Ascending aorta (tissue), 2 donors: ENCODE data around the gene GALNT14. TPM values are rescaled to one million over a fixed set of nuclear protein-coding genes. Genes with fewer than 3 reads are reported as not detected.

ENCODE experiments used
- DNase-seq, 2 donors: peaks; one replicate each; pipeline ENCODE4 v3.0.0-alpha.2; 2019; ENCODE audit warnings: low spot score in 2 of 2
- H3K27ac ChIP-seq, 2 donors: fragments of 200-600 bp; sonication (generic); one replicate each; pipeline ENCODE4 v1.5.1; 2016 to 2017; ENCODE audit warnings: mild to moderate bottlenecking in 1 of 2
- H3K27me3 ChIP-seq: fragments of 200-600 bp; sonication (generic); one replicate; pipeline ENCODE4 v1.5.1; 2017
- H3K36me3 ChIP-seq, 2 donors: fragments of 200-600 bp; sonication (generic); one replicate each; pipeline ENCODE4 v1.5.1; 2016
- H3K4me1 ChIP-seq, 2 donors: fragments of 200-600 bp; sonication (generic); one replicate each; pipeline ENCODE4 v1.5.1; 2016 to 2017; ENCODE audit warnings: mild to moderate bottlenecking in 1 of 2
- H3K4me3 ChIP-seq, 2 donors: fragments of 200-600 bp; sonication (generic); one replicate each; pipeline ENCODE4 v1.5.1; 2016 to 2017; ENCODE audit warnings: mild to moderate bottlenecking in 1 of 2
- H3K9me3 ChIP-seq, 2 donors: fragments of 200-600 bp; sonication (generic); one replicate each; pipeline ENCODE4 v1.5.1; 2016
- intact Hi-C: fragments of 100-400 bp; cut with DNase I; formaldehyde crosslinking; loops from one replicate; pipeline ENCODE4 v1.15.1; 2023
- total RNA-seq: library from RNA; depleted of rRNA; stranded (reverse); fragments of >200 nt; gene quantifications from one replicate; pipeline ENCODE4 v1.1.0, GENCODE V29; 2016
- TF ChIP-seq, protein P1 (sequence below), 3 experiments: fragments of 200-600 bp in 2 of 3; fragments of 450-650 bp in 1 of 3; sonication (generic) in 2 of 3; IDR thresholded peaks; one replicate each; pipeline ENCODE4 v1.5.1; 2016 to 2019; ENCODE audit warnings: antibody characterized with exemption in 3 of 3, mild to moderate bottlenecking in 1 of 3, moderate library complexity in 1 of 3

GALNT14 gene
- total RNA-seq, 1 donor from 2014 or later: not detected

DNA sequence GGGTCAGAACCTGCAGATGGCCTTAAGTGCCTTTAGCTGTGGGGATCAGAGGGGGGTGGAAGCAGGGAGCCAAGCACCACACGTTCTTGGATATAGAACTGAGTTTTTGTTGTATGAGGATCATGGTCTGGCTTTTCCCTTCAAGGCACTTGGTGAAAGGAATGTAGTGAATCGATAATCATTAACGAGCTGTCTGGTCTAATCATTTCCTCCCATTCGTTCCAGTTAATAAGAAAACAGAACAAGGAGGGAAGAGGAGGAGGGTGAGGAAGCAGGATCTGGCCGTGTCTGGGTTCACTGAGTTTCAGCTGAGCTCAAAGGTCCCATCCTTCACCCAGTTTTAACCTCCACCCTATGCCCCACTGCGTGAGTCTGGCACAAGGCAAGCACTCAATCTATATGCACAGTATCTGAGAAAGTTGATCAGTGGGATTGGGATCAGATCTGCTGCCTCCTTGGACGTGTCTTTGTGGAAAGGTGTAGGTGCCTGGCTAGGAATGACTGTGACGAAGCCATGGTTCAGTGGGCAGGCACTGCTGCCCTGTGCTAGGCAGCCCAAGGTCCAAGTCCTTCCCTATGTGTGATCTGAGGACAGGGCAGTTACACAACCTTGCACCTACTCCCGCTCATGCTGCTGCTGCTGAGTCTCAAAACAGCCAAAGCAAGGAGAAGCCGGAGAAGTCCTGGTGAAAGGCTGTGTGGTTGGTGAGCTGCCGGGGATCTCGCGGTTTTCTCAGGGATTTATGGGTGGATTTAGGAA, 54.8 kb downstream of the GALNT14 start:
- no peaks in the 10 kb centered on the region for H3K27me3 ChIP-seq
- DNase-seq: no peak
- no peaks in the 10 kb centered on the region for H3K9me3 ChIP-seq
- H3K36me3 ChIP-seq: no peaks in the 10 kb centered on the region
- no peak overlapping the region for H3K27ac ChIP-seq
- no peak overlapping the region for H3K4me3 ChIP-seq
- H3K4me1 ChIP-seq: no peaks in the 10 kb centered on the region
- TF ChIP-seq, protein P1, sequence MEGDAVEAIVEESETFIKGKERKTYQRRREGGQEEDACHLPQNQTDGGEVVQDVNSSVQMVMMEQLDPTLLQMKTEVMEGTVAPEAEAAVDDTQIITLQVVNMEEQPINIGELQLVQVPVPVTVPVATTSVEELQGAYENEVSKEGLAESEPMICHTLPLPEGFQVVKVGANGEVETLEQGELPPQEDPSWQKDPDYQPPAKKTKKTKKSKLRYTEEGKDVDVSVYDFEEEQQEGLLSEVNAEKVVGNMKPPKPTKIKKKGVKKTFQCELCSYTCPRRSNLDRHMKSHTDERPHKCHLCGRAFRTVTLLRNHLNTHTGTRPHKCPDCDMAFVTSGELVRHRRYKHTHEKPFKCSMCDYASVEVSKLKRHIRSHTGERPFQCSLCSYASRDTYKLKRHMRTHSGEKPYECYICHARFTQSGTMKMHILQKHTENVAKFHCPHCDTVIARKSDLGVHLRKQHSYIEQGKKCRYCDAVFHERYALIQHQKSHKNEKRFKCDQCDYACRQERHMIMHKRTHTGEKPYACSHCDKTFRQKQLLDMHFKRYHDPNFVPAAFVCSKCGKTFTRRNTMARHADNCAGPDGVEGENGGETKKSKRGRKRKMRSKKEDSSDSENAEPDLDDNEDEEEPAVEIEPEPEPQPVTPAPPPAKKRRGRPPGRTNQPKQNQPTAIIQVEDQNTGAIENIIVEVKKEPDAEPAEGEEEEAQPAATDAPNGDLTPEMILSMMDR (IDR thresholded peaks at IDR 0.05): no peak
- intact Hi-C loops: no loop called here

DNA sequence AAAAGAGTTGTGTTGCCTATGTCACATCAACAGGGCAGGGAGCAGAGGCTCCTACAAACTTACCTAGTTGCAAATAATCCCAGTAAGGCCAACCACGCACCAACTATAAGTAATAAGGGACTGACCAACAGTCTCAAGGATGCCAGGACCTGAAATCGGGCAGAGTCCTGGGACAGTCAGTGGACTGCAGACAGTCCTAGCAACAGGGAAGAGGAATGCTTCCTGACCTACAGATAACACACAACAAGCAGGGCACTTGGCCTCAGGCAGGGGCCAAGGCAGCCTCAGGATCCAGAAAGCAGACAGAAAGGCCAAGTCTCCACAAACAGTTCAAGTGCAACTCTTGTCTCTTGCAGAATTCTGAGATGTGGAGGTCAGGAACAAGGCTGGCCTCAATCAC, 56.2 kb downstream of the GALNT14 start:
- Histone ChIP-seq H3K27ac (no peak overlapping the region), H3K4me3 (no peak overlapping the region), H3K9me3 (no peaks in the 10 kb centered on the region), H3K36me3 (no peaks in the 10 kb centered on the region), H3K27me3 (no peaks in the 10 kb centered on the region), H3K4me1 (no peaks in the 10 kb centered on the region)
- no peak for DNase-seq
- TF ChIP-seq, protein P1 (IDR thresholded peaks at IDR 0.05): no peak
- intact Hi-C loops: no loop called here

DNA sequence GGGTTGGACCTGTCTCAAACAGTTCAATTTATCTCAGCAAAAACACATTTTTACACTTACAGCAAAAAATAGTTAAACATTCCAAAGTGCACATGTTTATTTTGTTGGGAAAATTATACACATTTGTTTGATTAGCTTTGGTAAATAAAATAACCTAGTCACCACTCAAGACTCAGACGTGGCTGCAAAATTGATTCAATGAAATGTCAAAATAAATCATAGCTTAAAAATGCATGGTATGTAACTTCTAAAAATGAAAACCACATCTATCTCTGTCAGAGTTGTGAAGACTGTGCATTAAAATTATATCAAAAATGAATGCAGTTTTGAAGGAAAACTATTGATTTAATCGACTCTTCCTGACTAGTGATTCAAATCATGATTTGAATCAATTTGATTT, 56.7 kb downstream of the GALNT14 start:
- TF ChIP-seq, protein P1 (IDR thresholded peaks at IDR 0.05): no peak
- no peaks in the 10 kb centered on the region for H3K36me3 ChIP-seq
- no peak overlapping the region for H3K27ac ChIP-seq
- no peak for DNase-seq
- no peak overlapping the region for H3K4me3 ChIP-seq
- H3K4me1 ChIP-seq: no peaks in the 10 kb centered on the region
- no peaks in the 10 kb centered on the region for H3K27me3 ChIP-seq
- intact Hi-C loops: no loop called here
- H3K9me3 ChIP-seq: no peaks in the 10 kb centered on the region

DNA sequence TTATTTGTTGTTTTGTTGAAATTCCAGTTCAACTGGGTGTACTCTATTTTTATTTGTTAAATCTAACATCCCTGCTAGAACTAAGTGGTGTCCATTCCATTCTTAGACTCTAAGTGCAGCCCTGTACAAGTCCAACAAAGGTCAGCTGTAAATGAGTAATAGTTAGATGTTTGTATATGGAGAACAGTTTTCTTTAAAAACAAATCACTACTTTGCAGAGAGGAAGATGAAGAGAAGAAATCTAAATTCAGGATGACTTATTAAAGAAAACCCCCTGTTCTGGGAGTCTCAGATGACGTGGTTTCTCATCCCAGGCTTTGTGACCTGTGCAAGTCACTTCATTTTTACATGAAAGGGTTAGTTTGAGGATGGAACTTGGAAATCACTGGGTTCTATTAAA, 57.9 kb downstream of the GALNT14 start:
- no peaks in the 10 kb centered on the region for H3K36me3 ChIP-seq
- no peaks in the 10 kb centered on the region for H3K27me3 ChIP-seq
- intact Hi-C loops: no loop called here
- H3K4me3 ChIP-seq: no peak overlapping the region
- H3K9me3 ChIP-seq: no peaks in the 10 kb centered on the region
- TF ChIP-seq, protein P1 (IDR thresholded peaks at IDR 0.05): no peak
- no peak for DNase-seq
- H3K4me1 ChIP-seq: no peaks in the 10 kb centered on the region
- no peak overlapping the region for H3K27ac ChIP-seq

DNA sequence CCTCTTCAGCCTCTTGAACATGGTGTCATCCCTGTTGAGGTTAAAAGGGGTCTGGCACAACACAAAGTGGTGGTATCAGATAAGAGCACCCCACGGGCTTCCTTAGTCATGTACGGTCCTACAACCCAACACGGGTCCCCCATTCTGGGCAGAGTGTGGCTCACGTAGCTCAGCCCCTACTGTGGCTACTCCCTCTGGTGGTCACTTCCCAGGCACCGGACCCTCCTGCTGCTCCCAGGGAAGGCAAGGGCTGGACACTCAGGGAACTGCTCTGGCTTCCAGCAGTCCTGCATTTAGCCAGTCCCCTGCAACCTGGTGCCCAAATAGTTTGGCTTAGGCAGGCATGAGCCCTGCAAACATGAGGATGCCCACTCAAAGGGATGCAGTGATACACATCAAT, 58.6 kb downstream of the GALNT14 start:
- H3K36me3 ChIP-seq: no peaks in the 10 kb centered on the region
- H3K4me3 ChIP-seq: no peak overlapping the region
- H3K27me3 ChIP-seq: no peaks in the 10 kb centered on the region
- no peaks in the 10 kb centered on the region for H3K9me3 ChIP-seq
- no peaks in the 10 kb centered on the region for H3K4me1 ChIP-seq
- H3K27ac ChIP-seq: no peak overlapping the region
- intact Hi-C loops: no loop called here
- TF ChIP-seq, protein P1 (IDR thresholded peaks at IDR 0.05): peak in 1 of 3 experiments; percentile 10
- no peak for DNase-seq
